ENCODE measurements around the gene TAGLN. TPM values are rescaled to one million over a fixed set of nuclear protein-coding genes. Genes with fewer than 3 reads are reported as not detected.

TAGLN gene
- total RNA-seq, 2 experiments from 2014 or later: 8.4 to 9.5 TPM

GRCh38 chr11:117157507-117157906 is 41.7 kb upstream of the TAGLN start:
- H3K27ac Mint-ChIP-seq: no peak overlapping the region

GRCh38 chr11:117159892-117160291 is 39.3 kb upstream of the TAGLN start:
- no peaks in the 10 kb centered on the region for H3K27me3 Mint-ChIP-seq
- H3K4me1 Mint-ChIP-seq (ENCODE audit: low read depth): peaks cover 14% of the 10 kb centered on the region
- DNase-seq (no peak), ATAC-seq (ENCODE audit: poor library complexity) (no peak)
- intact Hi-C loops (cut with DNase I, micrococcal nuclease): no loop called here
- H3K27ac Mint-ChIP-seq: peak overlapping the region; percentile 39
- H3K27ac ChIP-seq (ENCODE audit: low read depth in 1 of 2, low read length in 2 of 2): no peak overlapping the region
- no peak overlapping the region for H3K4me3 ChIP-seq (ENCODE audit: low read length)
- H3K36me3 Mint-ChIP-seq (ENCODE audit: low read depth): peaks cover 85% of the 10 kb centered on the region
- peaks cover 1% of the 10 kb centered on the region for H3K4me1 ChIP-seq (ENCODE audit: insufficient read depth, low read length)
- no peaks in the 10 kb centered on the region for H3K27me3 ChIP-seq (ENCODE audit: control insufficient read depth in 1 of 2, insufficient read depth in 2 of 2, low read length in 2 of 2)
- H3K4me3 Mint-ChIP-seq: no peak overlapping the region
- H3K9me3 Mint-ChIP-seq: no peaks in the 10 kb centered on the region
- peaks cover 70% of the 10 kb centered on the region for H3K36me3 ChIP-seq (ENCODE audit: insufficient read depth, low read length)
- ChIA-PET POLR2A (interaction anchor here (0.9 kb wide), 1 partner anchor 305 kb away, joined by 3 read pairs; no protein-coding TSS in a partner anchor), CTCF (interaction anchor here (1.0 kb wide), 1 partner anchor 67 kb away, joined by 3 read pairs; no protein-coding TSS in a partner anchor)
- TF ChIP-seq, protein P1, sequence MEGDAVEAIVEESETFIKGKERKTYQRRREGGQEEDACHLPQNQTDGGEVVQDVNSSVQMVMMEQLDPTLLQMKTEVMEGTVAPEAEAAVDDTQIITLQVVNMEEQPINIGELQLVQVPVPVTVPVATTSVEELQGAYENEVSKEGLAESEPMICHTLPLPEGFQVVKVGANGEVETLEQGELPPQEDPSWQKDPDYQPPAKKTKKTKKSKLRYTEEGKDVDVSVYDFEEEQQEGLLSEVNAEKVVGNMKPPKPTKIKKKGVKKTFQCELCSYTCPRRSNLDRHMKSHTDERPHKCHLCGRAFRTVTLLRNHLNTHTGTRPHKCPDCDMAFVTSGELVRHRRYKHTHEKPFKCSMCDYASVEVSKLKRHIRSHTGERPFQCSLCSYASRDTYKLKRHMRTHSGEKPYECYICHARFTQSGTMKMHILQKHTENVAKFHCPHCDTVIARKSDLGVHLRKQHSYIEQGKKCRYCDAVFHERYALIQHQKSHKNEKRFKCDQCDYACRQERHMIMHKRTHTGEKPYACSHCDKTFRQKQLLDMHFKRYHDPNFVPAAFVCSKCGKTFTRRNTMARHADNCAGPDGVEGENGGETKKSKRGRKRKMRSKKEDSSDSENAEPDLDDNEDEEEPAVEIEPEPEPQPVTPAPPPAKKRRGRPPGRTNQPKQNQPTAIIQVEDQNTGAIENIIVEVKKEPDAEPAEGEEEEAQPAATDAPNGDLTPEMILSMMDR (IDR thresholded peaks at IDR 0.05): no peak
- no peaks in the 10 kb centered on the region for H3K9me3 ChIP-seq (ENCODE audit: control insufficient read depth in 1 of 2, insufficient read depth in 1 of 2, low read length in 2 of 2)

More at GRCh38 chr11:117157507-117157906, 41.7 kb upstream of the TAGLN start:
- no peaks in the 10 kb centered on the region for H3K27me3 ChIP-seq (ENCODE audit: control insufficient read depth in 1 of 2, insufficient read depth in 2 of 2, low read length in 2 of 2)
- H3K36me3 ChIP-seq (ENCODE audit: insufficient read depth, low read length): peaks cover 68% of the 10 kb centered on the region
- H3K4me3 ChIP-seq (ENCODE audit: low read length): no peak overlapping the region
- no peak overlapping the region for H3K4me3 Mint-ChIP-seq
- H3K9me3 Mint-ChIP-seq: no peaks in the 10 kb centered on the region
- H3K27ac ChIP-seq (ENCODE audit: low read depth in 1 of 2, low read length in 2 of 2): no peak overlapping the region
- peaks cover 18% of the 10 kb centered on the region for H3K4me1 Mint-ChIP-seq (ENCODE audit: low read depth)
- no peak for ATAC-seq (ENCODE audit: poor library complexity)
- no peaks in the 10 kb centered on the region for H3K9me3 ChIP-seq (ENCODE audit: control insufficient read depth in 1 of 2, insufficient read depth in 1 of 2, low read length in 2 of 2)
- ChIA-PET CTCF (no interaction called here), POLR2A (no interaction called here)
- H3K4me1 ChIP-seq (ENCODE audit: insufficient read depth, low read length): peaks cover 3% of the 10 kb centered on the region
- H3K27me3 Mint-ChIP-seq: no peaks in the 10 kb centered on the region
- H3K36me3 Mint-ChIP-seq (ENCODE audit: low read depth): peaks cover 86% of the 10 kb centered on the region
- intact Hi-C loops (cut with DNase I, micrococcal nuclease): no loop called here
- no peak for DNase-seq
- TF ChIP-seq, protein P1 (IDR thresholded peaks at IDR 0.05): no peak

GRCh38 chr11:117160826-117161225 is 38.3 kb upstream of the TAGLN start:
- Histone ChIP-seq H3K27me3 (ENCODE audit: control insufficient read depth in 1 of 2, insufficient read depth in 2 of 2, low read length in 2 of 2) (no peaks in the 10 kb centered on the region), H3K4me1 (ENCODE audit: insufficient read depth, low read length) (no peaks in the 10 kb centered on the region), H3K9me3 (ENCODE audit: control insufficient read depth in 1 of 2, insufficient read depth in 1 of 2, low read length in 2 of 2) (no peaks in the 10 kb centered on the region), H3K4me3 (ENCODE audit: low read length) (no peak overlapping the region), H3K27ac (ENCODE audit: low read depth in 1 of 2, low read length in 2 of 2) (no peak overlapping the region), H3K36me3 (ENCODE audit: insufficient read depth, low read length) (peaks cover 74% of the 10 kb centered on the region)
- TF ChIP-seq, protein P1 (IDR thresholded peaks at IDR 0.05): no peak
- H3K27me3 Mint-ChIP-seq: no peaks in the 10 kb centered on the region
- H3K36me3 Mint-ChIP-seq (ENCODE audit: low read depth): peaks cover 84% of the 10 kb centered on the region
- H3K27ac Mint-ChIP-seq: no peak overlapping the region
- no peaks in the 10 kb centered on the region for H3K9me3 Mint-ChIP-seq
- no peak for ATAC-seq (ENCODE audit: poor library complexity)
- POLR2A ChIA-PET: interaction anchor here (0.9 kb wide), 1 partner anchor 306 kb away, joined by 3 read pairs; no protein-coding TSS in a partner anchor
- no peak for DNase-seq
- CTCF ChIA-PET: interaction anchor here (0.7 to 1.0 kb wide), 2 partner anchors 36 to 66 kb away, joined by 3 read pairs; no protein-coding TSS in a partner anchor
- H3K4me3 Mint-ChIP-seq: no peak overlapping the region
- intact Hi-C loops (cut with DNase I, micrococcal nuclease): no loop called here
- peaks cover 6% of the 10 kb centered on the region for H3K4me1 Mint-ChIP-seq (ENCODE audit: low read depth)
